NCI-H1694 treated with DMSO at 0.1 percent for 48 hours (cell line): Measurements from ENCODE around the gene EOGT.

ENCODE experiments used
- DNase-seq: peaks from one replicate; lab custom pipeline; 2025; lab: John Stamatoyannopoulos, UW

The EOGT gene

GRCh38 chr3:68957895-68958294, 55.6 kb downstream of the EOGT start:
- DNase-seq, result no peak

GRCh38 chr3:68953816-68954444, 59.6 kb downstream of the EOGT start:
- DNase-seq, result no peak

GRCh38 chr3:68945225-68945624, 68.3 kb downstream of the EOGT start:
- no peak for DNase-seq

GRCh38 chr3:68943753-68944500, 69.6 kb downstream of the EOGT start:
- DNase-seq, result no peak

GRCh38 chr3:68941055-68941454, 72.4 kb downstream of the EOGT start:
- no peak for DNase-seq

- DNase-seq, result no peak
Measured at GRCh38 chr3:68936856-68937255, 76.6 kb downstream of the EOGT start.

- no peak for DNase-seq
Measured at GRCh38 chr3:68935778-68936177, 77.7 kb downstream of the EOGT start.

- no peak for DNase-seq
Measured at GRCh38 chr3:68931406-68932149, 81.9 kb downstream of the EOGT start.
